Measurements from ENCODE around the gene PPP1R16B.
"Not testable (repeated sequence)": the region's sequence is repeated elsewhere in the genome, so short reads cannot be mapped to it uniquely, and the experiment has no call there.

The PPP1R16B gene

GRCh38 chr20:38855356-38855755, 49.9 kb downstream of the PPP1R16B start:
- no peak for DNase-seq

- DNase-seq = no peak
Observed at GRCh38 chr20:38856570-38856969, 51.1 kb downstream of the PPP1R16B start.

GRCh38 chr20:38857703-38858102, 52.2 kb downstream of the PPP1R16B start:
- DNase-seq = no peak

- no peak for DNase-seq
Observed at GRCh38 chr20:38859070-38859690, 53.7 kb downstream of the PPP1R16B start.

GRCh38 chr20:38859857-38860256, 54.4 kb downstream of the PPP1R16B start:
- DNase-seq = not testable (repeated sequence)

- DNase-seq = no peak
Observed at GRCh38 chr20:38861071-38861401, 55.5 kb downstream of the PPP1R16B start.

GRCh38 chr20:38862226-38862625, 56.7 kb downstream of the PPP1R16B start:
- no peak for DNase-seq

GRCh38 chr20:38863024-38863851, 57.7 kb downstream of the PPP1R16B start:
- no peak for DNase-seq

- DNase-seq = no peak
Observed at GRCh38 chr20:38864662-38865061, 59.2 kb downstream of the PPP1R16B start.

GRCh38 chr20:38866265-38867061, 61.0 kb downstream of the PPP1R16B start:
- no peak for DNase-seq

GRCh38 chr20:38867062-38867359, 61.5 kb downstream of the PPP1R16B start:
- no peak for DNase-seq

GRCh38 chr20:38870733-38871559, 65.4 kb downstream of the PPP1R16B start:
- DNase-seq = no peak

- DNase-seq = no peak
Observed at GRCh38 chr20:38871560-38871953, 66.1 kb downstream of the PPP1R16B start.

GRCh38 chr20:38872036-38872435, 66.5 kb downstream of the PPP1R16B start:
- DNase-seq = no peak

- no peak for DNase-seq
Observed at GRCh38 chr20:38872491-38873049, 67.1 kb downstream of the PPP1R16B start.

- DNase-seq = no peak
Observed at GRCh38 chr20:38873050-38873581, 67.6 kb downstream of the PPP1R16B start.

- DNase-seq = no peak
Observed at GRCh38 chr20:38874460-38875174, 69.1 kb downstream of the PPP1R16B start.

- DNase-seq = no peak
Observed at GRCh38 chr20:38875175-38875993, 69.9 kb downstream of the PPP1R16B start.

- no peak for DNase-seq
Observed at GRCh38 chr20:38877483-38877882, 72.0 kb downstream of the PPP1R16B start.

GRCh38 chr20:38878866-38879265, 73.4 kb downstream of the PPP1R16B start:
- DNase-seq = no peak

Data from amniotic stem cell (primary cell).